Activated T-cell treated with anti-CD3 and anti-CD28 coated beads, Interleukin-2, amount 50 U/mL, for 24 hours (primary cell): Measurements from ENCODE around the gene RAP1GDS1.
"Not testable (repeated sequence)": the region's sequence is repeated elsewhere in the genome, so short reads cannot be mapped to it uniquely, and the experiment has no call there.

Experiments used
- DNase-seq: peaks from one replicate; pipeline ENCODE4 v3.0.0-alpha.2; 2020
- H3K27ac Mint-ChIP-seq: 2 replicates; pipeline ENCODE4 v1.8.0; 2020; ENCODE audit warnings: mild to moderate bottlenecking, mixed read lengths
- H3K27me3 Mint-ChIP-seq: 2 replicates; pipeline ENCODE4 v1.8.0; 2020; ENCODE audit warnings: mixed read lengths
- H3K36me3 Mint-ChIP-seq: 2 replicates; pipeline ENCODE4 v1.8.0; 2020; ENCODE audit warnings: low read depth, mixed read lengths
- H3K4me1 Mint-ChIP-seq: 2 replicates; pipeline ENCODE4 v1.8.0; 2020; ENCODE audit warnings: low read depth, mixed read lengths
- H3K4me3 Mint-ChIP-seq: 2 replicates; pipeline ENCODE4 v1.8.0; 2020; ENCODE audit warnings: mild to moderate bottlenecking, moderate library complexity, mixed read lengths
- H3K9me3 Mint-ChIP-seq: 2 replicates; pipeline ENCODE4 v1.8.0; 2020; ENCODE audit warnings: mixed read lengths

Gene RAP1GDS1

GRCh38 chr4:98262431-98262830 is 1.2 kb downstream of the RAP1GDS1 start:
- H3K4me1 Mint-ChIP-seq = peaks cover 57% of the 10 kb centered on the region
- H3K4me3 Mint-ChIP-seq = peak overlapping the region; percentile 97
- DNase-seq = no peak
- peak overlapping the region; percentile 97 for H3K27ac Mint-ChIP-seq
- H3K9me3 Mint-ChIP-seq = peaks cover 4% of the 10 kb centered on the region
- peaks cover 28% of the 10 kb centered on the region for H3K36me3 Mint-ChIP-seq
- no peaks in the 10 kb centered on the region for H3K27me3 Mint-ChIP-seq

- Mint-ChIP-seq H3K27me3 (no peaks in the 10 kb centered on the region), H3K4me1 (peaks cover 62% of the 10 kb centered on the region), H3K36me3 (peaks cover 50% of the 10 kb centered on the region), H3K27ac (peak overlapping the region; percentile 27), H3K9me3 (peaks cover 8% of the 10 kb centered on the region), H3K4me3 (no peak overlapping the region)
- no peak for DNase-seq
Measured at GRCh38 chr4:98267498-98267897, 6.3 kb downstream of the RAP1GDS1 start.

- peaks cover 9% of the 10 kb centered on the region for H3K9me3 Mint-ChIP-seq
- H3K27ac Mint-ChIP-seq = no peak overlapping the region
- H3K27me3 Mint-ChIP-seq = no peaks in the 10 kb centered on the region
- no peak overlapping the region for H3K4me3 Mint-ChIP-seq
- no peak for DNase-seq
- H3K4me1 Mint-ChIP-seq = peaks cover 43% of the 10 kb centered on the region
- peaks cover 61% of the 10 kb centered on the region for H3K36me3 Mint-ChIP-seq
Measured at GRCh38 chr4:98275145-98275544, 14.0 kb downstream of the RAP1GDS1 start.

- no peak for DNase-seq
- H3K9me3 Mint-ChIP-seq = peaks cover 5% of the 10 kb centered on the region
- peaks cover 16% of the 10 kb centered on the region for H3K36me3 Mint-ChIP-seq
- no peak overlapping the region for H3K27ac Mint-ChIP-seq
- no peaks in the 10 kb centered on the region for H3K27me3 Mint-ChIP-seq
- H3K4me3 Mint-ChIP-seq = no peak overlapping the region
- peaks cover 50% of the 10 kb centered on the region for H3K4me1 Mint-ChIP-seq
Measured at GRCh38 chr4:98283219-98284189, 22.3 kb downstream of the RAP1GDS1 start.

GRCh38 chr4:98284640-98285046 is 23.5 kb downstream of the RAP1GDS1 start:
- no peak overlapping the region for H3K27ac Mint-ChIP-seq
- H3K4me3 Mint-ChIP-seq = no peak overlapping the region
- DNase-seq = no peak
- no peaks in the 10 kb centered on the region for H3K27me3 Mint-ChIP-seq
- peaks cover 61% of the 10 kb centered on the region for H3K4me1 Mint-ChIP-seq
- peaks cover 4% of the 10 kb centered on the region for H3K9me3 Mint-ChIP-seq
- H3K36me3 Mint-ChIP-seq = peaks cover 13% of the 10 kb centered on the region

GRCh38 chr4:98285676-98286075 is 24.5 kb downstream of the RAP1GDS1 start:
- H3K4me1 Mint-ChIP-seq = peaks cover 69% of the 10 kb centered on the region
- H3K36me3 Mint-ChIP-seq = peaks cover 8% of the 10 kb centered on the region
- H3K9me3 Mint-ChIP-seq = peaks cover 3% of the 10 kb centered on the region
- H3K27me3 Mint-ChIP-seq = no peaks in the 10 kb centered on the region
- H3K27ac Mint-ChIP-seq = no peak overlapping the region
- H3K4me3 Mint-ChIP-seq = no peak overlapping the region
- no peak for DNase-seq

- no peak for DNase-seq
- Mint-ChIP-seq H3K36me3 (no peaks in the 10 kb centered on the region), H3K9me3 (no peaks in the 10 kb centered on the region), H3K27me3 (no peaks in the 10 kb centered on the region), H3K4me1 (peaks cover 66% of the 10 kb centered on the region), H3K27ac (no peak overlapping the region), H3K4me3 (no peak overlapping the region)
Measured at GRCh38 chr4:98287328-98287727, 26.1 kb downstream of the RAP1GDS1 start.

- H3K4me3 Mint-ChIP-seq, DNase-seq, H3K27me3 Mint-ChIP-seq, H3K9me3 Mint-ChIP-seq, H3K36me3 Mint-ChIP-seq: not testable (repeated sequence)
- Mint-ChIP-seq H3K27ac (peak overlapping the region; percentile 82), H3K4me1 (peaks cover 62% of the 10 kb centered on the region)
Measured at GRCh38 chr4:98288671-98289070, 27.5 kb downstream of the RAP1GDS1 start.

- Mint-ChIP-seq H3K4me1 (peaks cover 62% of the 10 kb centered on the region), H3K9me3 (no peaks in the 10 kb centered on the region), H3K4me3 (peak overlapping the region; percentile 38), H3K36me3 (peaks cover 11% of the 10 kb centered on the region), H3K27ac (peak overlapping the region; percentile 64), H3K27me3 (no peaks in the 10 kb centered on the region)
- no peak for DNase-seq
Measured at GRCh38 chr4:98289375-98289774, 28.2 kb downstream of the RAP1GDS1 start.

GRCh38 chr4:98290511-98290910 is 29.3 kb downstream of the RAP1GDS1 start:
- H3K27ac Mint-ChIP-seq = peak overlapping the region; percentile 56
- no peak for DNase-seq
- no peaks in the 10 kb centered on the region for H3K27me3 Mint-ChIP-seq
- no peak overlapping the region for H3K4me3 Mint-ChIP-seq
- peaks cover 21% of the 10 kb centered on the region for H3K36me3 Mint-ChIP-seq
- H3K4me1 Mint-ChIP-seq = peaks cover 59% of the 10 kb centered on the region
- H3K9me3 Mint-ChIP-seq = no peaks in the 10 kb centered on the region

- H3K27me3 Mint-ChIP-seq = no peaks in the 10 kb centered on the region
- peaks cover 45% of the 10 kb centered on the region for H3K36me3 Mint-ChIP-seq
- DNase-seq = no peak
- H3K9me3 Mint-ChIP-seq = no peaks in the 10 kb centered on the region
- H3K27ac Mint-ChIP-seq = peak overlapping the region; percentile 40
- H3K4me3 Mint-ChIP-seq = no peak overlapping the region
- H3K4me1 Mint-ChIP-seq = peaks cover 60% of the 10 kb centered on the region
Measured at GRCh38 chr4:98293104-98293887, 32.1 kb downstream of the RAP1GDS1 start.

- Mint-ChIP-seq H3K4me3 (no peak overlapping the region), H3K27me3 (no peaks in the 10 kb centered on the region), H3K27ac (peak overlapping the region; percentile 38), H3K36me3 (peaks cover 85% of the 10 kb centered on the region), H3K4me1 (peaks cover 37% of the 10 kb centered on the region), H3K9me3 (peaks cover 3% of the 10 kb centered on the region)
- DNase-seq = no peak
Measured at GRCh38 chr4:98298022-98298421, 36.8 kb downstream of the RAP1GDS1 start.

GRCh38 chr4:98300706-98301105 is 39.5 kb downstream of the RAP1GDS1 start:
- Mint-ChIP-seq H3K4me1 (peaks cover 36% of the 10 kb centered on the region), H3K27me3 (no peaks in the 10 kb centered on the region), H3K36me3 (peaks cover 82% of the 10 kb centered on the region), H3K27ac (no peak overlapping the region), H3K9me3 (peaks cover 13% of the 10 kb centered on the region), H3K4me3 (no peak overlapping the region)
- no peak for DNase-seq

- peaks cover 13% of the 10 kb centered on the region for H3K9me3 Mint-ChIP-seq
- peaks cover 40% of the 10 kb centered on the region for H3K36me3 Mint-ChIP-seq
- no peaks in the 10 kb centered on the region for H3K27me3 Mint-ChIP-seq
- no peak for DNase-seq
- H3K4me1 Mint-ChIP-seq = peaks cover 21% of the 10 kb centered on the region
- H3K4me3 Mint-ChIP-seq = no peak overlapping the region
- H3K27ac Mint-ChIP-seq = no peak overlapping the region
Measured at GRCh38 chr4:98305576-98305975, 44.4 kb downstream of the RAP1GDS1 start.

- Mint-ChIP-seq H3K4me1 (peaks cover 9% of the 10 kb centered on the region), H3K27me3 (no peaks in the 10 kb centered on the region), H3K4me3 (no peak overlapping the region), H3K27ac (no peak overlapping the region), H3K9me3 (no peaks in the 10 kb centered on the region), H3K36me3 (peaks cover 26% of the 10 kb centered on the region)
- DNase-seq = no peak
Measured at GRCh38 chr4:98310867-98311266, 49.7 kb downstream of the RAP1GDS1 start.
